ENCODE results near the gene NTMT2. TPM values are rescaled to one million over a fixed set of nuclear protein-coding genes. Genes with fewer than 3 reads are reported as not detected.

Gene NTMT2
- total and polyA plus RNA-seq, 2 donors (not counting 1 experiment from before 2014, with no cell fraction given) = not detected

- Histone ChIP-seq H3K79me2 (ENCODE audit: control insufficient read depth, insufficient read depth, low read length) (no peaks in the 10 kb centered on the region), H3K36me3 (replicated peaks in 1 of 2; ENCODE audit: control extremely low read depth in 1 of 2, control insufficient read depth in 1 of 2, extremely low read depth in 1 of 2, insufficient read depth in 2 of 2, low read length in 1 of 2) (no peaks in the 10 kb centered on the region), H3K9ac (ENCODE audit: low read length) (no peak overlapping the region), H4K20me1 (ENCODE audit: control insufficient read depth, insufficient read depth, low read length, poor library complexity, severe bottlenecking) (no peaks in the 10 kb centered on the region), H3K4me1 (ENCODE audit: control insufficient read depth in 2 of 2, insufficient read depth in 2 of 2, low read length in 2 of 2) (no peaks in the 10 kb centered on the region), H3K4me2 (replicated peaks; ENCODE audit: low read depth, low read length, poor library complexity, severe bottlenecking) (no peak overlapping the region), H3K4me3 (ENCODE audit: control extremely low read depth in 1 of 5, extremely low read depth in 1 of 5, insufficient read depth in 1 of 5, low read depth in 2 of 5, low read length in 4 of 5) (no peak overlapping the region), H3K9me3 (ENCODE audit: control extremely low read depth in 1 of 3, control insufficient read depth in 2 of 3, insufficient read depth in 1 of 3, low read length in 2 of 3) (peaks cover 0 to 3% (median 0%) of the 10 kb centered on the region in 3 donors), H3K27me3 (replicated peaks in 1 of 4; ENCODE audit: control extremely low read depth in 1 of 4, control insufficient read depth in 3 of 4, insufficient read depth in 4 of 4, low read length in 3 of 4) (no peaks in the 10 kb centered on the region), H2AFZ (ENCODE audit: insufficient read depth, low read depth, low read length, poor library complexity, severe bottlenecking) (no peak overlapping the region), H3K27ac (ENCODE audit: low read length in 2 of 2) (no peak overlapping the region)
- no peak overlapping the region for H3K4me3 Mint-ChIP-seq
- DNase-seq (no peak), ATAC-seq (ENCODE audit: low read depth) (no peak)
- no peaks in the 10 kb centered on the region for H3K4me1 Mint-ChIP-seq
- 75% methylated on average over 7 of the region's 8 CpGs for WGBS (ENCODE audit: insufficient coverage)
- CTCF ChIA-PET = interaction anchor here (0.6 kb wide), 1 partner anchor 20 kb away, joined by 3 read pairs; no protein-coding TSS in a partner anchor
- intact Hi-C loops (cut with micrococcal nuclease) = no loop called here
- TF ChIP-seq EZH2 (IDR thresholded peaks at IDR 0.05; ENCODE audit: borderline replicate concordance, insufficient read depth, low read depth, low read length, poor library complexity, severe bottlenecking) (no peak), CTCF (IDR thresholded peaks at IDR 0.05) (no peak)
- H3K9me3 Mint-ChIP-seq (ENCODE audit: insufficient read depth) = no peaks in the 10 kb centered on the region
- peaks cover 3% of the 10 kb centered on the region for H3K27me3 Mint-ChIP-seq
- POLR2A ChIA-PET = no interaction called here
- H3K27ac Mint-ChIP-seq = no peak overlapping the region
These were observed 16.9 kb downstream of the NTMT2 start for GRCh38 chr1:170162459-170163246.

- no peak overlapping the region for H3K27ac ChIP-seq (ENCODE audit: low read length in 2 of 2)
- no peaks in the 10 kb centered on the region for H3K79me2 ChIP-seq (ENCODE audit: control insufficient read depth, insufficient read depth, low read length)
- no peaks in the 10 kb centered on the region for H3K27me3 ChIP-seq (replicated peaks in 1 of 4; ENCODE audit: control extremely low read depth in 1 of 4, control insufficient read depth in 3 of 4, insufficient read depth in 4 of 4, low read length in 3 of 4)
- peaks cover 0 to 3% (median 0%) of the 10 kb centered on the region in 3 donors for H3K9me3 ChIP-seq (ENCODE audit: control extremely low read depth in 1 of 3, control insufficient read depth in 2 of 3, insufficient read depth in 1 of 3, low read length in 2 of 3)
- CTCF ChIA-PET = no interaction called here
- DNase-seq (no peak), ATAC-seq (ENCODE audit: low read depth) (no peak)
- no peak overlapping the region for H2AFZ ChIP-seq (ENCODE audit: insufficient read depth, low read depth, low read length, poor library complexity, severe bottlenecking)
- no peaks in the 10 kb centered on the region for H4K20me1 ChIP-seq (ENCODE audit: control insufficient read depth, insufficient read depth, low read length, poor library complexity, severe bottlenecking)
- TF ChIP-seq CTCF (IDR thresholded peaks at IDR 0.05) (no peak), EZH2 (IDR thresholded peaks at IDR 0.05; ENCODE audit: borderline replicate concordance, insufficient read depth, low read depth, low read length, poor library complexity, severe bottlenecking) (no peak)
- H3K36me3 ChIP-seq (replicated peaks in 1 of 2; ENCODE audit: control extremely low read depth in 1 of 2, control insufficient read depth in 1 of 2, extremely low read depth in 1 of 2, insufficient read depth in 2 of 2, low read length in 1 of 2) = no peaks in the 10 kb centered on the region
- H3K4me2 ChIP-seq (replicated peaks; ENCODE audit: low read depth, low read length, poor library complexity, severe bottlenecking) = no peak overlapping the region
- WGBS (ENCODE audit: insufficient coverage) = no CpG with 5 or more reads among the region's 4 CpGs
- Mint-ChIP-seq H3K27me3 (peaks cover 3% of the 10 kb centered on the region), H3K4me3 (no peak overlapping the region), H3K9me3 (ENCODE audit: insufficient read depth) (no peaks in the 10 kb centered on the region), H3K4me1 (no peaks in the 10 kb centered on the region), H3K27ac (no peak overlapping the region)
- no peak overlapping the region for H3K9ac ChIP-seq (ENCODE audit: low read length)
- POLR2A ChIA-PET = no interaction called here
- intact Hi-C loops (cut with micrococcal nuclease) = no loop called here
- no peak overlapping the region for H3K4me3 ChIP-seq (ENCODE audit: control extremely low read depth in 1 of 5, extremely low read depth in 1 of 5, insufficient read depth in 1 of 5, low read depth in 2 of 5, low read length in 4 of 5)
- no peaks in the 10 kb centered on the region for H3K4me1 ChIP-seq (ENCODE audit: control insufficient read depth in 2 of 2, insufficient read depth in 2 of 2, low read length in 2 of 2)
These were observed 18.5 kb downstream of the NTMT2 start for GRCh38 chr1:170164103-170164763.
